ENCODE measurements around the gene VPS39.

DNA sequence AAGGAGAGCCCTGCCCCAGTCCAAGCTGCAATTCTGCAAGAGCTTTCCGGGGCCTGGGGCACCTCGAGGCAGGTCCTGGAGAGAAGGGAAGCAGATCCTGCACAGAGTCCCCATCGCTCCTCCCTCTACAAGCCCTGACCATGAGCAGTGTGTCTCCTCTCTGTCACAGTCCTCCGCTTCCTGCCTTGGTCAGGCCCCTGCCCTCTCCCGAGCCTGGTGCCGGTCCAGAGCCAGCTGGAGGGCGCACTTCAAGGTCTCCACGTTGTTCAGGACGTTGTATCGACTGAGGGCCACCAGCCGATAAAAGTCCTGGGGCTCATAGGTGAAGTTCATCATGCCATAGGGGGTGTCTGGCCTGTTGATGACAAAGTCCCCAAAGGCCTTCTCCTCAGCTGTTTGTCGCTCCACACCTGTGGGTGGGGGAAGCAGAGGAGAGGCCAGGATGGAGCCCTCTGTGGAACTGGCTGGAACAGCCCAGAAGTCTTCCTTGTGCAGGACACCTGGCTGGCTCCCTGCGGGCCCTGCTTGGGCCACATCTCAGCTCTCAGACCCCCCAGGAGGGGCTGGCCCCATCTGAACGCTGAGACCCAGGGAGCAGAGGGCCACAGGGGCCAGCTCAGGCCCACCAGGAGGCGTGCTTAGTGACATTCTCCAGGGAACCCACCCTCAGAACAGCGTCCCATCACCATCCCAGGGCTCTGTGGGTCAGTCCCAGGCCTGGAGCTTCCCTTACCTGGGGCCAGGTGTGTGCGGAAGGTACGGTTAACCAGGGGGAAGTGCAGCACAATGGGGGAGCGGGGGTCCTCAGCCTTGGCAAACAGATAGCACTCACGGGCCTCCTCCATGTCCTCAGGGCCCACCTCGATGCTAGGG, 66.1 kb downstream of the VPS39 start:
- no peak for TF ChIP-seq EZH2phosphoT487 (IDR thresholded peaks at IDR 0.05)
- TF ChIP-seq, protein P1, sequence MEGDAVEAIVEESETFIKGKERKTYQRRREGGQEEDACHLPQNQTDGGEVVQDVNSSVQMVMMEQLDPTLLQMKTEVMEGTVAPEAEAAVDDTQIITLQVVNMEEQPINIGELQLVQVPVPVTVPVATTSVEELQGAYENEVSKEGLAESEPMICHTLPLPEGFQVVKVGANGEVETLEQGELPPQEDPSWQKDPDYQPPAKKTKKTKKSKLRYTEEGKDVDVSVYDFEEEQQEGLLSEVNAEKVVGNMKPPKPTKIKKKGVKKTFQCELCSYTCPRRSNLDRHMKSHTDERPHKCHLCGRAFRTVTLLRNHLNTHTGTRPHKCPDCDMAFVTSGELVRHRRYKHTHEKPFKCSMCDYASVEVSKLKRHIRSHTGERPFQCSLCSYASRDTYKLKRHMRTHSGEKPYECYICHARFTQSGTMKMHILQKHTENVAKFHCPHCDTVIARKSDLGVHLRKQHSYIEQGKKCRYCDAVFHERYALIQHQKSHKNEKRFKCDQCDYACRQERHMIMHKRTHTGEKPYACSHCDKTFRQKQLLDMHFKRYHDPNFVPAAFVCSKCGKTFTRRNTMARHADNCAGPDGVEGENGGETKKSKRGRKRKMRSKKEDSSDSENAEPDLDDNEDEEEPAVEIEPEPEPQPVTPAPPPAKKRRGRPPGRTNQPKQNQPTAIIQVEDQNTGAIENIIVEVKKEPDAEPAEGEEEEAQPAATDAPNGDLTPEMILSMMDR (IDR thresholded peaks at IDR 0.05), result no peak
- no peak for TF ChIP-seq EZH2 (IDR thresholded peaks at IDR 0.05)
